GM19043 (cell line): Measurements from ENCODE around the gene PXDC1.
A peak's percentile ranks its signal among the peaks of the same experiment; 100 is the strongest.
"Not testable (repeated sequence)": the region's sequence is repeated elsewhere in the genome, so short reads cannot be mapped to it uniquely, and the experiment has no call there.

ENCODE experiments used
- ATAC-seq: cut with Tn5 transposase; IDR thresholded peaks from one replicate; pipeline ENCODE4 v1.9.1; 2021; ENCODE audit warnings: low read depth; ENCODE audit not compliant: unreplicated experiment

The PXDC1 gene

GRCh38 chr6:3764516-3765335, 13.2 kb upstream of the PXDC1 start:
- no peak for ATAC-seq

- no peak for ATAC-seq
Observed at GRCh38 chr6:3762852-3763251, 11.3 kb upstream of the PXDC1 start.

DNA sequence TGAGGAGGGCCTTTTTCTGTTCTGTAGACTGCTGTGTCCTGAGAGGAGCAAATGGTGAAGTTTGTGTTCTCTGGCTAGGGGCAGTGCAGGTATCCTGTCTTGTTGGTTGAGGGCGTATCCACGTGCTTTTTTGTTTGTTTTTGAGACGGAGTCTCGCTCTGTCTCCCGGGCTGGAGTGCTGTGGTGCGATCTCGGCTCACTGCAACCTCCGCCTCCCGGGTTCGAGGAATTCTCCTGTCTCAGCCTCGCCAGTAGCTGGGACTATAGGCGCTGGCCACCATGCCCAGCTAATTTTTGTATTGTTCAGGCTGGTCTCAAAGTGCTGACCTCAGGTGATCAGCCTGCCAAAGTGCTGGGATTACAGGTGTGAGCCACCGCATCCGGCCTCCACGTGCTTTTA, 10.8 kb upstream of the PXDC1 start:
- ATAC-seq = no peak

DNA sequence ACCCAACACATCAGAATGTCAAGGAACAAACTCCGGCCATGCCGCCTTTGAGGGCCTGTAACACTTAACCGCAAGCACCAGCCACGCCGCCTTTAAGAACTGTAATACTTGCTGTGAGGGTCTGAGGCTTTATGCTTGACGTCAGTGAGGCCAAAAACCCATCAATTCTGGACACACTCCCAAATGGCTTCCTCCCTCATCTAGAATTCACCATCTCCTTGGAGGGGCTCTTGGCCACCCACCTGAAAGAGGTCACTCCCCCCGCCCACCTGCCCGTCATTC, 10.4 kb upstream of the PXDC1 start:
- no peak for ATAC-seq

GRCh38 chr6:3759646-3760232, 8.2 kb upstream of the PXDC1 start:
- ATAC-seq = no peak

DNA sequence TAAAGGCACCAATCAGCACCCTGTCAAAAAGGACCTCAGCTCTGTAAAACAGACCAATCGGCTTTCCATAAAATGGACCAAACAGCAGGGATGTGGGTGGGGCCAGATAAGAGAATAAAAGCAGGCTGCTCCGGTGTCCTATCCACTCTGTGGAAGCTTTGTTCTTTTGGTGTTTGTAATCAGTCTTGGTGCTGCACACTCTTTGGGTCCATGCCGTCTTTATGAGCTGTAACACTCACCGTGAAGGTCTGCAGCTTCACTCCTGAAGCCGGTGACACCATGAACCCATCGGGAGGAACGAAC, 7.3 kb upstream of the PXDC1 start:
- ATAC-seq = no peak

DNA sequence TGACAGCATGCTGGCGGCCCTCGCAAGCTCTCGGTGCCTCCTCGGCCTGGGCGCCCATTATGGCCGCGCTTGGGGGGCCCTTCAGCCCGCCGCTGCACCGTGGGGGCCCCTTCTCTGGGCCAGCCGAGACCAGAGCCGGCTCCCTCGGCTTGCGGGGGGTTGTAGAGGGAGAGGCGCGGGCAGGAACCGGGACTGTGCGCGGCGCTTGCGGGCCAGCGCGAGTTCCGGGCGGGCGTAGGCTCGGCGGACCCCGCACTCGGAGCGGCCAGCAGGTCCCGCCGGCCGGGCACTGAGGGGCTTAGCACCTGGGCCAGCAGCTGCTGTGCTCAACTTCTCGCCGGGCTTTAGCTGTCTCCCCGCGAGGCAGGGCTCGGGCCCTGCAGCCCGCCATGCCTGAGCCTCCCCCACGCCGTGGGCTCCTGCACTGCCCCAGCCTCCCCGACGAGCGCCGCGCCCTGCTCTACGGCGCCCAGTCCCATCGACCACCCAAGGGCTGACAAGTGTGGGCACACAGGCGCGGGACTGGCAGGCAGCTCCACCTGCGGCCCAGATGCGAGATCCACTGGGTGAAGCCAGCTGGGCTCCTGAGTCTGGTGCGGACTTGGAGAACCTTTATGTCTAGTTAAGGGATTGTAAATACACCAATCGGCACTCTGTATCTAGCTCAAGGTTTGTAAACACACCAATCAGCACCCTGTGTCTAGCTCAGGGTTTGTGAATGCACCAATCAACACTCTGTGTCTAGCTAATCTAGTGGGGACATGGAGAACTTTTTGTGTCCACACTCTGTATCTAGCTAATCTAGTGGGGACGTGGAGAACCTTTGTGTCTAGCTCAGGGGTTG, 6.7 kb upstream of the PXDC1 start:
- not testable (repeated sequence) for ATAC-seq

GRCh38 chr6:3757241-3757641, 5.7 kb upstream of the PXDC1 start:
- ATAC-seq = no peak

- ATAC-seq = no peak
Observed at GRCh38 chr6:3756546-3756945, 5.0 kb upstream of the PXDC1 start.

DNA sequence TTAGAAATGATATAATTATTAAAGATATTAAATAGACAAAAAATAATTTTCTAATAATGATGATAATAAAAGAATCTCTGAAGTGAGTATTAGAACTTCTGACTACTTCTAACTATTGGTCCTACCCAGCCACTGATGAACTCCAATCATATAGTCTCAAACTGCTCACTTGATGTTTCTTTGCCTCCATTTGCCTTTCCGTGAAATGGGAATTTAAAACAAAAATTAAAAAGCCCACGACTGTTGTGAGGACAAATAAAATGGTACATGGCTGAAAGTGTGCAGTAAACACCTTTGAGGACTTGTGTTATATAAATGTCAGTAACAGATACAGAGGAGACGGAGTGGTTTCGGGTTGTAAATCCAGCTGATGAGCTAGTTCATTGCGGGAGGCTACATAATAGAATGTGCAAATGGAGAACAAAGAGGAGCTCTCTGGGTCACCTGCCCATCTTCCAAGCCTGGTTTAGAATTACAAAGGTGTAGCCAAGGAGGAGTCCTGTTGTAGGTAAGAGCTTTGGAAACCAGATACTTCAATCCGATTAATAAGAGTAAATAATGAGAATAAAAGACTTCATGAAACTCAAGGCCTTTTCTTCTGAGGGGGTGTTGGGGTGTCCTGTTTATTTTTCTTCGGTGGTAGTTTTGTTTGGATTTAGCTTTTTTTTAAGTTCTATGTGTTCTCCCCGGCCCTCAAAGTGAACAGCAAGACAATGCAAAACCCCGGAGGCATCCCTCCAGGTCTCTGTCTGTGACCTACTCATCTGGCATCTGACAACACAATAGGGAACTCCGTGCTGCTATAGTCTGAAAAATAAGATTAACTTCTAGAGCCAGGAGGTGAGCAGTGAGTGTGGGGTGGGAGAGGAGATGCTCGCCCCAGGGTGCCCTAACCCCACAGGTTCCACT, 4.4 kb upstream of the PXDC1 start:
- ATAC-seq = no peak

DNA sequence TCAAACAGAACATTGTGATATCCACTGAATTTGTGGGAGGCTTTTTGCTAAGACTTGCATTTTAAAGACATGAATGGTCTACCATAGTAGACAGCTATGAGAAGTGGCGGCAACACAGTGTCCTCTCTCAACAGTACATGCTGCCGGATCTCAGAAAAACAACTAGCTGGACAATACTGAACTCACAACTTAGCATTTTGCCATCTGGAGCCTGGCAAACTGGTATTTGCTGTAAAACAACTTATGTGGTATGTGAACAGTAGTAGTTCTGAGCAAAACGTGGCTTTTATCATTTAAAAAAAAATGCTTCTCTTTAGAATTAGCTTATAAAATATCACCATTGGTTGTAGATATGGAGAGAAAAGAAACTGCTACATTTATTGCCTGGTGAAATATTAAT, 3.3 kb upstream of the PXDC1 start:
- no peak for ATAC-seq

- not testable (repeated sequence) for ATAC-seq
Observed at GRCh38 chr6:3754032-3754725, 2.7 kb upstream of the PXDC1 start.

DNA sequence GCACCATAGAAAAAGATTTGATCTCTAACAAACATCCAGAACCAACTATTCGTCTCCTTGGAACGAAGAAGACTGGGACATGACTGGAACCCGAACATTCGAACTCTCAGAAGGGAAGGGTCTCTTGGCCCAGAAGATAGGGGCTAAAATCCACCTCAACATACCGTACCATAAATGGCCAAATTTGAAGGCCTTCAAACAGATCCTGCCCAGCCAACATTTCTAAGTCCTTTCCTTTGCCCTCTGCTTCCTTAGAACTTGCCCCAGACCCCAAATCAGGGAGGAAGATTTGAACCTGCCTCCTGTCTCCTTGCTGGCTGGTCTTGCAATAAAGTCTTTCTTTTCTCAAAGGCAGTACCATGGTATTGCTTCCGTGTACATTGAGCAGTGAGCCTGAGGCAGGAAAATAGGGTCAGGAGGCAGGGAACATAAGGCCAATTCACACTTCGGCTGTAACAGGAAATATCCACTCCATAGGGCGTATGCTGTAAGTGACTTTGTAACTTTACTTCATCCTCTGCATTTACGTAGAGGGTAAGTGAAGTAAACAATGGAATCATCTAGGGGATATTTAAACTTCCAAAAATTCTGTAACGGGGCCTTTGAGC, 1.8 kb upstream of the PXDC1 start:
- no peak for ATAC-seq

GRCh38 chr6:3752531-3753227, 1.2 kb upstream of the PXDC1 start:
- ATAC-seq = no peak

GRCh38 chr6:3751730-3752530, 417 bp upstream of the PXDC1 start:
- ATAC-seq = peak; percentile 48

DNA sequence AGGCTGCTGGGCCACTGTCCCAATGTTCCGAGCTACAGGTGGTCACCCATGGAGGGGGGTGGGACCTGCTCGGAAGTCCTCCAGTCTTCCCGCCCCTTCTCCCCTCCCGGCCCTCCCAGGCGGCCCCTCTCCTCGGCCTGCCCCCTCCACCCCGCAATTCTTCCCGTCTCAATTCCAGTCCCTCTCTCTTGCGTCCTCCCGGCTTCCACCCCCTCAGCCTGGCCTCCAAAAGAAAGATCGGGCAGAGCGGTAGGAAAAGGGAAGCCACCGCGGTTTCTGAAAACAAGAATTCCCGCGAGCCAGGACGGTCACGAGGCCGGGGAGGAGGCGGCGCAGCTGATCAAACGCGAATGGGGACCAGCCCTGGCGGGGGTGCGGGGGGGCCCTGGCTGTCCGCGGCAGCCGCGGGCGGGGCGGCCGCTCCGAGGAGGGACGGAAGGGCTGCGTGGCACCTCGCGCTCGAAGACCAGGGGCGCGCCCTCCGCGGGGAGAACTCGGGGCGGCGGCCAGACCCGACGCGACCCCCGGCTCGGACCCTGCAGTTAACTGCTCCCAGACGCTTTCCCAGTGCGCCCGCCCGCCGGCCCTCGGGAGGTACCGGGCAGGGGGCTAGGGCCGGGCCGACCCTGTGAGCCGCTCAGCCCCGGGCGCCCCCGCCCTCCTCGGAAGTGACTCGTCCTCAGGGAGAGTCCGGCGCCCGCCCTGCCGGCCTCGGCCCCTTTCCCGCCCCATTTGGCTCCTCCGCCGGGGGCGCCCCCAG, 1.0 kb downstream of the PXDC1 start:
- no peak for ATAC-seq

- no peak for ATAC-seq
Observed at GRCh38 chr6:3749977-3750316, 1.6 kb downstream of the PXDC1 start.
